Non-pigmented ciliary epithelial cell (primary cell): ENCODE data around the gene BANF2.
A peak's percentile ranks its signal among the peaks of the same experiment; 100 is the strongest.

Experiments
- DNase-seq: peaks from one replicate; pipeline ENCODE4 v3.0.0-alpha.2; 2010; ENCODE audit warnings: low read depth

The BANF2 gene

GRCh38 chr20:17664025-17664633, 35.6 kb upstream of the BANF2 start:
- DNase-seq, result no peak

DNA sequence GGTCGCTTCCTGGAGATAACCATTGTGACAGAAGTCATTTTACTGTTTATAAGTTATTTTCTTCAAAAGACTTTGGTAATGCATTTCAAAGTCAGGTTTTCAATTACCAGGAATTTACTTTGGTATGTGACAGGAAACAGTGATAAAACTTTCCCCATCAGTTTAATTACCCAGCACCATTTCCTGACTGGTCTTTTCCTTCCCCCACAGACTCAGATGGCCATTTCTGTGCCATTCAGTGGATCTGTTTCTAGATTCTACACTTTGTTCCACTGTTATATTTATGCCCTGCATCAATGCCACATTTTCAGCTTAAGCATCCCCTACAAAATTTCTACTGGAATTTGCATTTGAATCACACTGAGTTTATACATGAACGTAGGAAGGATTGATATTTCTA, 34.0 kb upstream of the BANF2 start:
- DNase-seq, result no peak

DNA sequence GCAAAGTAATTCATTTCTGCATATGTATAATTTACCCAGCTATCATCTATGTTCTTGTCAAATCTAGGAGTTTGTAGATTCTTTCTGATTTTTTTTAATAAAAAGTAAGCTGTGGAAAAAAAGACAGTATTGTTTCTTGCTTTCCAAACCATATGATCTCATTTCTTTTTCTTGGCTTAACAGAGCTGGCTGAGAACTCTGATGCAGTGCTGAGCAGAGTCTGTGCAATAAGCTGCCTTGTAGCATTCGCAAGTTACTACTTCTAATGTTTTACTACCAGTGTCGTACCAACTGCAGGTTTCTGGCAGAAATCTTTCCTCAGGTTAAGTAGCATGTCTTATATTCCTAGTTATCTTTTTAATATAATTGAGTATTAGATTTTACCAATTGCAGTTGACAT, 33.3 kb upstream of the BANF2 start:
- no peak for DNase-seq

DNA sequence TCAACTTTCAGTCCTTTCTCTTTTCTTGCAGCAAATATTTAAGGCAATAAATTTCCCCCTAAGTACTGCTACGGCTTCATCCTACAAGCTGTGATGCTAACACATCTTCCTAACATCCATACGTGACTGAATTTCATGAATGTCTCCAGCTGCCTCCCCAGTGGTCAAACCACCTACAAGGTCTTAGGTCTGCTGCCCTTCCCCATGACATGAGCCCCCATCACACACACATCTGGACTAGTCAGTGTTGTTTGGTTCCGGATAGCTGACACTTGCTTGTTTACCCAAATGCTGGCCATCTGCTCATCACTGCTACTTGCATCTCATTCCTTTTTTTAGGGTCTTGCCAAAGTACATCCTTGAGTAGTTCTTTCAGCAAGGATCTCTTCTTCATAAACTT, 32.3 kb upstream of the BANF2 start:
- no peak for DNase-seq

GRCh38 chr20:17668432-17668831, 31.3 kb upstream of the BANF2 start:
- no peak for DNase-seq

GRCh38 chr20:17669306-17669931, 30.3 kb upstream of the BANF2 start:
- no peak for DNase-seq

DNA sequence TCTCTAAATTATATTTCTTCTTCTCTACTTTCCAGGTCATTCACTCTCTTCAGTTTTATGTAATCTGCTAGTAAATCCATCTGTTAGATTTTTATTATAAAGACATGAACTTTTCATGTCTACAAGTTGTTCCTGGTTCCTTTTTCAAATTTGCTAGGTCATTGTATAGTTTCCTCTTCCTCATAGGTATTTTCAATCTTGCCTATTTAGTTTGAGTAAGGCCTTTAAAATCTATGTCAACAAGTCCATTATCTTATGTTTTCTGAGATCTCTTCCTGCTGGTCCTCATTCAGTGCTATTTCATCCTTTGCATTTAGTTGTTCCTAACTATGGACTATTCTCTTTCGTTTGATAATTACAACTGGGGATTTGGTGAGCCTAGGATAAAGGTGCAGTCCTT, 28.8 kb upstream of the BANF2 start:
- DNase-seq, result no peak

GRCh38 chr20:17671565-17671964, 28.2 kb upstream of the BANF2 start:
- DNase-seq, result no peak

DNA sequence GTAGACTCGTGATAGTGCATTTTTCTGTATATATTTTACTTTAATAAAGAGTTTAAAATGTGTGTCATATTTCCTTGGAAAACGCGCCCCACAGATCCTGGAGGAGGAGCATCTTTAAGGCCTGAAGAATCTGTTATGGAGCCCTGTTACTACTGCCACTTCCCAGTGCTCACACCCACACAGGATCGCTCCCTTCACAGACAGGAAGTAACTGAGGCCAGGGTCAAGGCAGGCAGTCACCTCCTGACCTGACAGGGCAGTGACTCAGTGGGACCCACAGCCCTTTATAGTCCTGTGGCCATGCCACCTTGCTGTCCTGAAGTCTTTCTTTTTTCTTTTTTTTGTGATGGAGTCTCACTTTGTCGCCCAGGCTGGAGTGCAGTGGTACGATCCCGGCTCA, 26.7 kb upstream of the BANF2 start:
- DNase-seq, result no peak

DNA sequence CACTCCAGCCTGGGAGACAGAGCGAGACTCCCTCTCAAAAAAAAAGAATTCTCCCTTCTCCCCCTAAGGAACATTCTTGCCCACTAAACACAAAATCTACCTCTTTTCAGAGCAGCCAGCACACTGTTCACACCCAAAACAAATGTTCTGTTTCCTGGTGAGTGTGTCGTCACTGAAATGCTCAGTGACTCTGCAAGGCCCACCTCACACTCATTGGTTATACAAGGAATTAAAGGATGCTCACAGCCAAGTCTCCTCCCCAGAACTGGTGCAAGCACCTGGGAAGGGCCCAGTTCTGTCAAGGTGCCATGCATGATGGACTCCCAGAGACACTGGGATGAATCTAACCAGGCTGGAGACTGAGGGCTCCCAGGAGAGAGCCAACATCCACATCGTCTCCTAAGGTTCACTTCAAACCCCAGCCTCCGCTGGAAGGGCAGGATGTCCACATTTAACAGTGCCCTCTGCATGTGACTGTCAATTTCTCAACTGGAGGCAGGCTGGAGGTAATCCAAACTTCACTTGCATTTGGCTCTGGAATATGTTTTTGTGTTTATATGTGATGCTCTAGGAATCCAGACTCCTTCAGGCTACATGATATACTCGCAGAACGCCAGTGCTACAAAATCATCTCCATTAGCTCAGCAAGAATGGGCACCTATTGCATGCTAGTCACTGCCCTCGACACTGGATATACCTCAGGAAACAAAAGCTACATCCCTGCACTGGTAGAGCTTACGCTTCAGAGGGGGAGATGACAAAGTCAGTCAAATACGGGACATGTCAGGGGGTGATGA, 24.8 kb upstream of the BANF2 start:
- DNase-seq, result no peak

DNA sequence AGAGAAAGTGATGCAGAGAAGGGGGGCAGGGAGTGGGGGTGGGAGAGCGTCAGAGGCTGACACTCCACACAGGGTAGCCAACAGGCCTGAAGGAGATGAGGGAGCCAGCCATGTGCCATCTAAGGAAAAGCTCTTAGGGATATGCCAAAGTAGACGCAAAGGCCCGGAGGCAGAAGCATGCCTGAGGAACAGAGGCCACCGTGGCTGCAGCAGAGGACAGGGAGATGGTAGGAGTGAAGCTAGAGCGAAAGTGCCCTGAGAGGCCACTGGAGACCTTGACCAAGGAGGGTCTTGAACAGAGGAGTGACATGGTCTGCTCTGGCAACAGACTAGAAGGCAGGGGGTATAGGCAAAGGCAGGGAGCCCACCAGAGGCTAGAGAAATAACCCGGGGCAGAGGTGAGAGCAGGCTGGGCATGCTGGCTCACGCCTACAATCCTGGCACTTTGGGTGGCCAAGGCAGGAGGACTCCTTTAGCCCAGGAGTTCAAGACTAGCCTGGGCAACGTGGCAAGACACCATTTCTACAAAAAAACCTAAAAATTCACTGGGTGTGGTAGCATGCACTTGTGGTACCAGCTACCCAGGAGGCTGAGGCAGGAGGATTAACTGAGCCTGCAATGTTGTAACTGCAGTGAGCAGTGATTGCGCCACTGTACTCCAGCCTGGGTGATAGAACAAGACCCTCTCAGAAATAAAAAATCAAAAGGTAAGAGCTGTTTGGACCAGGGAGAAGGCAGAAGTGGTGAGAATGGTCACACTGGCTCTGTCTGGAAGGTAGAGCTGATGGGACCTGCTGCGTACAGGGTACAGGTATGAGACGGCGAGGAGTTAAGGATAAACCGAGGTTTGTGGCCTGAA, 24.0 kb upstream of the BANF2 start:
- DNase-seq, result no peak

DNA sequence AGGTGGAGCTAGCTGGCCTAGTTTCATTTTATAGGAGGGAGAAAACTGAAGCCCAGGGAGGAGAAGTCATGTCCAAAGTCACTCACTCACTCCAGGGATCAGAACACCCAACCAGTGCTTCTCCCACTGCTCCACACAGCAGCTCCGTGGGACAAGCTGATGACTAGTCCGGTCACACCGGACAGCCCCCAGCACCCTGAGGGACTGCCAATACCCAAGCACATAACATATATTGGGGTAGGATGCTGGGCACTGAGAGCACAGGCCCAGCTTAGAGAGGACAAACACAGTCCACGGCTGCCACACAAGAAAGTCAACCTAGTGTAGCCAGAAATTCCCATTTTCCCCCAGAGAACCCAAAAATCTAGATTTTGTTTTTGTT, 23.4 kb upstream of the BANF2 start:
- no peak for DNase-seq

- no peak for DNase-seq
These were observed 22.8 kb upstream of the BANF2 start for GRCh38 chr20:17676942-17677341.

GRCh38 chr20:17678295-17678694, 21.5 kb upstream of the BANF2 start:
- DNase-seq, result no peak

- no peak for DNase-seq
These were observed 20.9 kb upstream of the BANF2 start for GRCh38 chr20:17678886-17679285.

GRCh38 chr20:17679941-17680835, 19.6 kb upstream of the BANF2 start:
- no peak for DNase-seq

- no peak for DNase-seq
These were observed 18.7 kb upstream of the BANF2 start for GRCh38 chr20:17680836-17681725.

DNA sequence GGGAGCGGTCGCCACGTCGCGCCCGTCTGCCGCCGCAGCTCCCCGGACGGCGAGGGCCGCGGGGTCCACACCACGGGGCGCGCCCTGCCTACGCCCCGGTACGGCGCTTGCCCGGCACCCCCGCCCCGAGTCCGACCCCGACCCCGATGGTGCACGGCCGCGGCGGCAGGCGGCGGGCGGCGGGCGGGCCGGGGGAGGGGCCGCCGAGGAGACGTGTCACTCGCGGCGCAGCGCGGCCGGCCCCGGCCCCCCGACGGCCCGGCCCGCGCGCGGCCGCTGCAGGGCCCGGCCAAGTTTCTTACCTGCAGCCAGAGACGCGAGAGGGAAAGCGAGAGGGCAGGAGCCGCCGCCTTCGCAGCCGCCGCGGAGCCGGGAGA, 18.1 kb upstream of the BANF2 start:
- DNase-seq, result no peak

GRCh38 chr20:17682103-17682888, 17.5 kb upstream of the BANF2 start, which contains the start of gene RRBP1:
RRBP1 (minus strand) TSS chr20:17682242; CDS start chr20:17660507, 21,735 bp downstream.
- DNase-seq, result peak; percentile 89

- no peak for DNase-seq
These were observed 16.9 kb upstream of the BANF2 start for GRCh38 chr20:17682889-17683198.
